ENCODE data around the gene TUBE1. TPM values are rescaled to one million over a fixed set of nuclear protein-coding genes. Genes with fewer than 3 reads are reported as not detected.

Gene TUBE1, protein sequence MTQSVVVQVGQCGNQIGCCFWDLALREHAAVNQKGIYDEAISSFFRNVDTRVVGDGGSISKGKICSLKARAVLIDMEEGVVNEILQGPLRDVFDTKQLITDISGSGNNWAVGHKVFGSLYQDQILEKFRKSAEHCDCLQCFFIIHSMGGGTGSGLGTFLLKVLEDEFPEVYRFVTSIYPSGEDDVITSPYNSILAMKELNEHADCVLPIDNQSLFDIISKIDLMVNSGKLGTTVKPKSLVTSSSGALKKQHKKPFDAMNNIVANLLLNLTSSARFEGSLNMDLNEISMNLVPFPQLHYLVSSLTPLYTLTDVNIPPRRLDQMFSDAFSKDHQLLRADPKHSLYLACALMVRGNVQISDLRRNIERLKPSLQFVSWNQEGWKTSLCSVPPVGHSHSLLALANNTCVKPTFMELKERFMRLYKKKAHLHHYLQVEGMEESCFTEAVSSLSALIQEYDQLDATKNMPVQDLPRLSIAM
- polyA plus RNA-seq (2011; rRNA removed): 14.7 and 24.3 TPM in 2 replicates
- 7.1 and 18.0 TPM in 2 replicates for polyA minus RNA-seq (2011; rRNA and poly(A)+ RNA removed)

DNA sequence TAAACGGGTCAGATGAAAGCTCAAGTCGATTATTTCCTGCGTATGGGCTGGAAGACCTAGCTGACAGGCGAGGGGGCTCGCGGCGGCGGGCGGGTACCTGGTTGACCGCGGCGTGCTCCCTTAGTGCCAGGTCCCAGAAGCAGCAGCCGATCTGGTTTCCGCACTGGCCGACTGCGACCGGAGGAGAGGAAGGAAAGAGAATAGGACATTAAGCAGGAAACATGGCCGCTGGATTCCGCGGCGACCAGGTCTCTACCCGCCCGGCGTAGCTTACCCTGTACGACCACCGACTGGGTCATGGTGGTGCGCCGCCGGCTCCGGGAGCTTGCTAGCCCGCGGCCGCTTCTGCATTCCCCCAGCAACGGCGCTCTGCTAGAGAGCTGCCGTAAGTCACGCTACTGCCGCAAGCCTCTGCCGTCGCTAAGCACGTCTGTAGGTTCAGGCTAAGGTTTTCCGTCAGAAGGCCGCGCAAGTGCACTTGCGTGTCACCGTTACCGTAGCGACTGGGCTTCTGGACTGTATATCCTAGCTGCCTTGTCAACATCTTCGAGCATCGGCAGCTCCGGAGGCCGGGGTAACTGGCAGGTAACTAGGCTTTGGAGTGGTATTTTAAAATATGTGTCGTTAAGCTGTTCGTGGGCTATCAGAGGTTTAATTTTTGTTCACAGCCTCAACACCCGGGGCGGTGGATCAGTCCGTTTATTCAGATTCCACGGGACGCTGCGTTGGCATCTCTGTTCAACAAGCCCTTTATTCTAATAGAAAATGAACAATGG, at the start of gene TUBE1, which contains the start of gene FAM229B:
Gene TUBE1 (minus strand): TSS at position 347 of the 776 bp plus-strand sequence. CDS start 48 bp downstream, at position 299.
Gene FAM229B (plus strand): TSS at position 456 of the 776 bp plus-strand sequence. CDS start 11,693 bp downstream, outside the sequence.
- TF ChIP-seq, protein P1, sequence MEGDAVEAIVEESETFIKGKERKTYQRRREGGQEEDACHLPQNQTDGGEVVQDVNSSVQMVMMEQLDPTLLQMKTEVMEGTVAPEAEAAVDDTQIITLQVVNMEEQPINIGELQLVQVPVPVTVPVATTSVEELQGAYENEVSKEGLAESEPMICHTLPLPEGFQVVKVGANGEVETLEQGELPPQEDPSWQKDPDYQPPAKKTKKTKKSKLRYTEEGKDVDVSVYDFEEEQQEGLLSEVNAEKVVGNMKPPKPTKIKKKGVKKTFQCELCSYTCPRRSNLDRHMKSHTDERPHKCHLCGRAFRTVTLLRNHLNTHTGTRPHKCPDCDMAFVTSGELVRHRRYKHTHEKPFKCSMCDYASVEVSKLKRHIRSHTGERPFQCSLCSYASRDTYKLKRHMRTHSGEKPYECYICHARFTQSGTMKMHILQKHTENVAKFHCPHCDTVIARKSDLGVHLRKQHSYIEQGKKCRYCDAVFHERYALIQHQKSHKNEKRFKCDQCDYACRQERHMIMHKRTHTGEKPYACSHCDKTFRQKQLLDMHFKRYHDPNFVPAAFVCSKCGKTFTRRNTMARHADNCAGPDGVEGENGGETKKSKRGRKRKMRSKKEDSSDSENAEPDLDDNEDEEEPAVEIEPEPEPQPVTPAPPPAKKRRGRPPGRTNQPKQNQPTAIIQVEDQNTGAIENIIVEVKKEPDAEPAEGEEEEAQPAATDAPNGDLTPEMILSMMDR (IDR thresholded peaks at IDR 0.05; ENCODE audit: low read depth, low read length): peak; percentile 20; the same call in 1 of the 2 replicates
- Histone ChIP-seq H3K27me3 (ENCODE audit: control insufficient read depth, insufficient read depth, low read length) (no peaks in the 10 kb centered on the region), H3K9me3 (ENCODE audit: control insufficient read depth, insufficient read depth, low read length) (no peaks in the 10 kb centered on the region), H3K27ac (ENCODE audit: low read depth, low read length) (peak within 1 kb of the TSS; percentile 76), H3K4me3 (ENCODE audit: low read depth, low read length) (peak within 1 kb of the TSS; percentile 84)
- ChIA-PET CTCF (interaction anchor here (0.5 to 2.7 kb wide), 17 partner anchors 8 to 1726 kb away, joined by 3 to 9 read pairs (median 4); no protein-coding TSS in a partner anchor), POLR2A (interaction anchor here (0.6 kb wide), 3 partner anchors 81 to 1362 kb away, joined by 3 to 6 read pairs (median 3); no protein-coding TSS in a partner anchor)
- DNase-seq (ENCODE audit: low read depth, low spot score): peak; percentile 95

DNA sequence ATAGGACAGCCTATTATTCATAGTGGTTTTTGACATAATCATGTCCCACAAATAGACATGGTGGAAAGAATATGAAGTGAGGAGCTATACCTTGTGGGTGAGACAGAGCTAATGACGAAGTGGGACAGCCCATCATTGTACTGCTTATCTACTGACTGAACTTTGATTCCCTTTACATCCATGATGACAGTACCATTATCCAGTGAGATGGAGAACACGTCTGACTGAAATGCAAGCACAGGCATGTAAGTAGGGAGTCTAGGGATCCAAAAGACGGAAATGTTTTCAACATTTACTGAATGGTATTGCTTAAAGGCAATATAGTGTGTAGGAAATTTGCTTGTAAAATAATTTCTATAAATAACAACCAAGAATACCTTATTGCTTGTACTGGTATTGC, 43.6 kb upstream of the TUBE1 start:
- POLR2A ChIA-PET: no interaction called here
- Histone ChIP-seq H3K4me3 (ENCODE audit: low read depth, low read length) (no peak overlapping the region), H3K27ac (ENCODE audit: low read depth, low read length) (no peak overlapping the region), H3K27me3 (ENCODE audit: control insufficient read depth, insufficient read depth, low read length) (no peaks in the 10 kb centered on the region), H3K9me3 (ENCODE audit: control insufficient read depth, insufficient read depth, low read length) (no peaks in the 10 kb centered on the region)
- TF ChIP-seq, protein P1 (IDR thresholded peaks at IDR 0.05; ENCODE audit: low read depth, low read length): no peak
- DNase-seq (ENCODE audit: low read depth, low spot score): no peak
- CTCF ChIA-PET: no interaction called here

DNA sequence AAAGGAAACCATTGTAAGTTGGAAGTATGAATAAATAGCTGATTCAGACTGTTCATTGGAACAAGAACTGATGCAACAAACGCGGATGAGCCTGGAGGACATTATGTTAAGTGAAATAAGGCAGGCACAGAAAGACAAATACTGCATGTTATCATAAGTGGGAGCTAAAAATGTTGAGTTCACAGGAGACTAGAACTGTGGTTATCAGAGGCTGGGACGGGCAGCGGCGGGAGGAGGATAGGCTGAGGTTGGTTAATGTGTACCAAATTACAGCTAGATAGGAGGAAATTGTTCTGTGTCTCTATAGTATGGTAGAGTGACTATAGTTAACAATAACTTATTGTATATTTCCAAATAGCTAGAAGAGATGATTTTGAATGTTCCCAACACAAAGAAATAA, 40.9 kb upstream of the TUBE1 start:
- Histone ChIP-seq H3K27me3 (ENCODE audit: control insufficient read depth, insufficient read depth, low read length) (no peaks in the 10 kb centered on the region), H3K27ac (ENCODE audit: low read depth, low read length) (no peak overlapping the region), H3K4me3 (ENCODE audit: low read depth, low read length) (no peak overlapping the region), H3K9me3 (ENCODE audit: control insufficient read depth, insufficient read depth, low read length) (no peaks in the 10 kb centered on the region)
- TF ChIP-seq, protein P1 (IDR thresholded peaks at IDR 0.05; ENCODE audit: low read depth, low read length): no peak
- CTCF ChIA-PET: no interaction called here
- no peak for DNase-seq (ENCODE audit: low read depth, low spot score)
- POLR2A ChIA-PET: no interaction called here

DNA sequence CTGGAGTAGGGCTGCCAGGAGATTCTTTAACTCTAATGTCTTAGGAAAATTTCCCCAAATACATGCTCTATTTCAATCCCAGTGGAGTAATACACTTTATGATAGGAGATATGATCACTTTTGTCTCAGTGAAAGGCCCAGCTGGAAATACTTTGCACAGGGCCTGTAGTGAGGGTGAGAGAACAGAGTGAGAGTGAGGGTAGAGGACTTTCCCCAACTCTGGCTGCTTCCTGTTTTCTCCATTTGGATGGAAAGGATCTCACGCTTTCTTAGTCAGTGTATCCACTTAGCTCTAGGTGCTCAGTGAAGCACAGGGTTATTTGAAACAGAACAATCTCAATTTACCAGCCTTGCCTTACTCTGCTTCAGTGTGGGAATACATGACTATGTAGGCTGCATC, 36.7 kb upstream of the TUBE1 start:
- CTCF ChIA-PET: interaction anchor here (0.6 to 0.7 kb wide), 2 partner anchors 37 to 414 kb away, joined by 3 to 6 read pairs; no protein-coding TSS in a partner anchor
- no peaks in the 10 kb centered on the region for H3K9me3 ChIP-seq (ENCODE audit: control insufficient read depth, insufficient read depth, low read length)

More for the DNA sequence above, 36.7 kb upstream of the TUBE1 start:
- Histone ChIP-seq H3K27me3 (ENCODE audit: control insufficient read depth, insufficient read depth, low read length) (no peaks in the 10 kb centered on the region), H3K27ac (ENCODE audit: low read depth, low read length) (no peak overlapping the region), H3K4me3 (ENCODE audit: low read depth, low read length) (no peak overlapping the region)
- POLR2A ChIA-PET: no interaction called here
- DNase-seq (ENCODE audit: low read depth, low spot score): no peak
- TF ChIP-seq, protein P1 (IDR thresholded peaks at IDR 0.05; ENCODE audit: low read depth, low read length): no peak
